GM12892 (cell line): ENCODE data around the gene ZMYND8.

Experiments
- POLR2A ChIP-seq: IDR thresholded peaks from 2 replicates; pipeline ENCODE4 v1.6.1; 2011; ENCODE audit warnings: low read depth, low read length, control low read depth
- POLR2AphosphoS5 ChIP-seq: IDR thresholded peaks from 2 replicates; pipeline ENCODE4 v1.6.1; 2011; ENCODE audit warnings: low read depth, low read length, control low read depth
- TAF1 ChIP-seq: IDR thresholded peaks from 2 replicates; pipeline ENCODE4 v1.6.1; 2011; ENCODE audit warnings: low read depth, mild to moderate bottlenecking, control low read depth, low read length, borderline replicate concordance

- TF ChIP-seq POLR2AphosphoS5 (no peak), TAF1 (no peak), POLR2A (no peak)
These were observed 81.0 kb downstream of the ZMYND8 start for GRCh38 chr20:47275548-47275947.
